RWPE1 (cell line): ENCODE data around the gene ANKLE1.

Experiments used
- CTCF ChIA-PET: fragments of 350-600 bp; sonication (Branson Sonifier 250); formaldehyde crosslinking; extraction: SDS; loops from one replicate; lab custom pipeline; 2021; lab: Yijun Ruan, JAX
- POLR2A ChIA-PET: fragments of 400-600 bp; formaldehyde crosslinking; extraction: SDS; loops from one replicate; lab custom pipeline; 2020; ENCODE audit warnings: antibody characterized with exemption; ENCODE audit not compliant: low non-redundant PET; lab: Yijun Ruan, JAX
- DNase-seq: peaks from one replicate; pipeline ENCODE4 v3.0.0; 2012; ENCODE audit warnings: low spot score
- H3K27ac ChIP-seq: fragments of 450-650 bp; 2 replicates; pipeline ENCODE4 v1.5.1; 2017
- CTCF ChIP-seq: fragments of 450-650 bp; conservative IDR thresholded peaks from 2 replicates; pipeline ENCODE4 v1.5.1; 2017; ENCODE audit warnings: low read depth, mild to moderate bottlenecking

ANKLE1 gene

GRCh38 chr19:17323964-17324332, 42.2 kb downstream of the ANKLE1 start:
- ChIA-PET POLR2A (interaction anchor here (0.6 kb wide), 1 partner anchor 25 kb away, joined by 8 read pairs; no protein-coding TSS in a partner anchor), CTCF (no interaction called here)
- no peak for TF ChIP-seq CTCF
- no peak for DNase-seq
- peak overlapping the region; percentile 97 for H3K27ac ChIP-seq

GRCh38 chr19:17324357-17325114, 42.8 kb downstream of the ANKLE1 start:
- ChIA-PET CTCF (no interaction called here), POLR2A (interaction anchor here (0.6 kb wide), 2 partner anchors 26 to 535 kb away, joined by 3 to 8 read pairs; no protein-coding TSS in a partner anchor)
- peak overlapping the region; percentile 97 for H3K27ac ChIP-seq
- TF ChIP-seq CTCF, result no peak
- no peak for DNase-seq

- no peak for DNase-seq
- CTCF ChIA-PET, result no interaction called here
- peak overlapping the region; percentile 97 for H3K27ac ChIP-seq
- POLR2A ChIA-PET, result interaction anchor here (0.6 kb wide), 1 partner anchor 534 kb away, joined by 3 read pairs; no protein-coding TSS in a partner anchor
- no peak for TF ChIP-seq CTCF
Observed at GRCh38 chr19:17325133-17325532, 43.4 kb downstream of the ANKLE1 start.

GRCh38 chr19:17325881-17326594, 44.3 kb downstream of the ANKLE1 start:
- no peak for TF ChIP-seq CTCF
- H3K27ac ChIP-seq, result peak overlapping the region; percentile 97
- POLR2A ChIA-PET, result interaction anchor here (0.7 kb wide), 1 partner anchor 9 kb away, joined by 4 read pairs; no protein-coding TSS in a partner anchor
- no peak for DNase-seq
- CTCF ChIA-PET, result interaction anchor here (0.6 kb wide), 1 partner anchor 88 kb away, joined by 6 read pairs; no protein-coding TSS in a partner anchor

GRCh38 chr19:17326595-17326966, 44.9 kb downstream of the ANKLE1 start:
- ChIA-PET CTCF (interaction anchor here (0.6 kb wide), 1 partner anchor 87 kb away, joined by 6 read pairs; no protein-coding TSS in a partner anchor), POLR2A (interaction anchor here (0.5 to 0.7 kb wide), 2 partner anchors 10 to 11 kb away, joined by 4 to 8 read pairs; no protein-coding TSS in a partner anchor)
- no peak for TF ChIP-seq CTCF
- peak overlapping the region; percentile 97 for H3K27ac ChIP-seq
- DNase-seq, result peak; percentile 48

- CTCF ChIA-PET, result no interaction called here
- peak overlapping the region; percentile 97 for H3K27ac ChIP-seq
- POLR2A ChIA-PET, result interaction anchor here (0.5 kb wide), 1 partner anchor 11 kb away, joined by 8 read pairs; no protein-coding TSS in a partner anchor
- no peak for DNase-seq
- TF ChIP-seq CTCF, result no peak
Observed at GRCh38 chr19:17327068-17327653, 45.5 kb downstream of the ANKLE1 start.
